Natural killer cell (primary cell): ENCODE results near the gene CCDC154. TPM values are rescaled to one million over a fixed set of nuclear protein-coding genes. Genes with fewer than 3 reads are reported as not detected.

Experiments
- ATAC-seq, 3 donors: fragments of 150-1000 bp in 2 of 3; fragments of 200-7000 bp in 1 of 3; cut with Tn5 transposase; 1 replicate in 1 of 3; 2 replicates in 2 of 3; pipeline ENCODE4 v1.10.0; 2021; ENCODE audit warnings: mild to moderate bottlenecking in 2 of 3, moderate library complexity in 2 of 3
- DNase-seq, 2 donors: peaks; one replicate each; pipeline versions ENCODE4 v3.0.0 to v3.0.0-alpha.2; 2013 to 2021; ENCODE audit warnings: mixed read lengths in 1 of 2
- H3K27ac ChIP-seq: one replicate; pipeline ENCODE4 v1.5.1; 2013; ENCODE audit warnings: mild to moderate bottlenecking, low read length
- H3K27me3 ChIP-seq: one replicate; pipeline ENCODE4 v1.6.1; 2013; ENCODE audit warnings: low read length; ENCODE audit not compliant: control insufficient read depth, insufficient read depth
- H3K36me3 ChIP-seq: one replicate; pipeline ENCODE4 v1.6.1; 2013; ENCODE audit warnings: low read length; ENCODE audit not compliant: control insufficient read depth, insufficient read depth
- H3K4me1 ChIP-seq: one replicate; pipeline ENCODE4 v1.6.1; 2013; ENCODE audit warnings: low read length; ENCODE audit not compliant: control insufficient read depth, insufficient read depth
- H3K4me3 ChIP-seq: one replicate; pipeline ENCODE4 v1.5.1; 2013; ENCODE audit warnings: low read length
- H3K9me3 ChIP-seq: one replicate; pipeline ENCODE4 v1.6.1; 2013; ENCODE audit warnings: low read length; ENCODE audit not compliant: control insufficient read depth, insufficient read depth
- H3K27ac Mint-ChIP-seq, 2 donors: one replicate each; pipeline ENCODE4 v1.8.0; 2022; ENCODE audit warnings: mild to moderate bottlenecking in 2 of 2, mixed read lengths in 2 of 2, moderate library complexity in 1 of 2
- H3K27me3 Mint-ChIP-seq, 2 donors: one replicate each; pipeline ENCODE4 v1.8.0; 2022; ENCODE audit warnings: low read depth in 2 of 2, mixed read lengths in 2 of 2
- H3K36me3 Mint-ChIP-seq: one replicate; pipeline ENCODE4 v1.8.0; 2022; ENCODE audit warnings: mixed read lengths
- H3K4me1 Mint-ChIP-seq, 2 donors: one replicate each; pipeline ENCODE4 v1.8.0; 2022; ENCODE audit warnings: mixed read lengths in 2 of 2
- H3K4me3 Mint-ChIP-seq: one replicate; pipeline ENCODE4 v1.8.0; 2022; ENCODE audit warnings: mild to moderate bottlenecking, moderate library complexity, mixed read lengths
- H3K9me3 Mint-ChIP-seq, 2 donors: one replicate each; pipeline ENCODE4 v1.8.0; 2022; ENCODE audit warnings: mixed read lengths in 2 of 2
- CTCF ChIP-seq: fragments of 200-600 bp; IDR thresholded peaks from one replicate; pipeline ENCODE4 v1.8.0; 2022; ENCODE audit warnings: antibody characterized with exemption
- WGBS: methylation state at CpG from one replicate; pipeline ENCODE4 v1.1.7; 2013; ENCODE audit warnings: missing lambda C conversion rate; ENCODE audit not compliant: insufficient coverage; 5-methylcytosine and 5-hydroxymethylcytosine counted together
- intact Hi-C: fragments of 100-400 bp; cut with micrococcal nuclease; formaldehyde crosslinking; loops from one replicate; pipeline ENCODE4 v1.14.2; 2022
- total RNA-seq, 4 donors: library from RNA; stranded (reverse); fragments of 120-200 nt in 1 of 4; gene quantifications; one replicate each; pipeline versions ENCODE4 v1.2.3 to v1.2.4, GENCODE V29; 2013 to 2022

CCDC154 gene
- total RNA-seq, 3 donors from 2014 or later (not counting 1 experiment from before 2014, with no cell fraction given) = 0.88 to 1.8 (median 1.6) TPM

- Histone ChIP-seq H3K4me1 (peaks cover 41% of the 10 kb centered on the region), H3K36me3 (no peaks in the 10 kb centered on the region), H3K4me3 (no peak overlapping the region), H3K27ac (no peak overlapping the region), H3K9me3 (no peaks in the 10 kb centered on the region), H3K27me3 (no peaks in the 10 kb centered on the region)
- DNase-seq (peak in 1 of 2 donors; percentile 41), ATAC-seq (peak; percentile 28 to 48 (median 45))
- H3K4me1 Mint-ChIP-seq = peaks cover 0 to 7% of the 10 kb centered on the region in 2 donors
- H3K27me3 Mint-ChIP-seq = no peaks in the 10 kb centered on the region
- peak overlapping the region in 1 of 2 donors; percentile 78 for H3K27ac Mint-ChIP-seq
- intact Hi-C loops = no loop called here
- no peaks in the 10 kb centered on the region for H3K9me3 Mint-ChIP-seq
- TF ChIP-seq CTCF = no peak
- no peaks in the 10 kb centered on the region for H3K36me3 Mint-ChIP-seq
- WGBS = 65% methylated on average over 63 of the region's 63 CpGs
- H3K4me3 Mint-ChIP-seq = peak overlapping the region; percentile 61
Measured at GRCh38 chr16:1432388-1433262, 11.7 kb downstream of the CCDC154 start.

GRCh38 chr16:1431497-1432270, 12.7 kb downstream of the CCDC154 start:
- no peak for TF ChIP-seq CTCF
- peak in 1 of 3 donors; percentile 14 for ATAC-seq
- WGBS = 83% methylated on average over 20 of the region's 20 CpGs
- Histone ChIP-seq H3K36me3 (no peaks in the 10 kb centered on the region), H3K27me3 (no peaks in the 10 kb centered on the region), H3K4me3 (no peak overlapping the region), H3K9me3 (no peaks in the 10 kb centered on the region), H3K27ac (no peak overlapping the region), H3K4me1 (peaks cover 41% of the 10 kb centered on the region)
- no peaks in the 10 kb centered on the region for H3K36me3 Mint-ChIP-seq
- intact Hi-C loops = no loop called here
- no peaks in the 10 kb centered on the region for H3K9me3 Mint-ChIP-seq
- peaks cover 0 to 7% of the 10 kb centered on the region in 2 donors for H3K4me1 Mint-ChIP-seq
- no peak for DNase-seq
- peak overlapping the region in 1 of 2 donors; percentile 78 for H3K27ac Mint-ChIP-seq
- H3K27me3 Mint-ChIP-seq = no peaks in the 10 kb centered on the region
- H3K4me3 Mint-ChIP-seq = peak overlapping the region; percentile 59

GRCh38 chr16:1430759-1431496, 13.4 kb downstream of the CCDC154 start, which contains the start of gene PERCC1:
PERCC1 (plus strand) TSS chr16:1431078; CDS start chr16:1432594, 1,516 bp downstream.
- peak within 1 kb of the TSS; percentile 59 for H3K4me3 Mint-ChIP-seq
- no peak within 1 kb of the TSS for H3K27ac ChIP-seq
- intact Hi-C loops = no loop called here
- H3K36me3 ChIP-seq = no peaks in the 10 kb centered on the region
- peaks cover 0 to 7% of the 10 kb centered on the region in 2 donors for H3K4me1 Mint-ChIP-seq
- no peak for TF ChIP-seq CTCF
- DNase-seq = no peak
- WGBS = 66% methylated on average over 35 of the region's 35 CpGs
- H3K4me1 ChIP-seq = peaks cover 41% of the 10 kb centered on the region
- H3K27me3 Mint-ChIP-seq = no peaks in the 10 kb centered on the region
- no peak for ATAC-seq
- no peaks in the 10 kb centered on the region for H3K9me3 ChIP-seq
- no peaks in the 10 kb centered on the region for H3K9me3 Mint-ChIP-seq
- peak within 1 kb of the TSS in 1 of 2 donors; percentile 78 for H3K27ac Mint-ChIP-seq
- no peak within 1 kb of the TSS for H3K4me3 ChIP-seq
- no peaks in the 10 kb centered on the region for H3K36me3 Mint-ChIP-seq
- no peaks in the 10 kb centered on the region for H3K27me3 ChIP-seq
